ENCODE results near the gene ZFR. TPM values are rescaled to one million over a fixed set of nuclear protein-coding genes. Genes with fewer than 3 reads are reported as not detected.
"Not testable (repeated sequence)": the region's sequence is repeated elsewhere in the genome, so short reads cannot be mapped to it uniquely, and the experiment has no call there.

The ZFR gene
- total RNA-seq, 1 experiment from 2014 or later = 109 TPM

DNA sequence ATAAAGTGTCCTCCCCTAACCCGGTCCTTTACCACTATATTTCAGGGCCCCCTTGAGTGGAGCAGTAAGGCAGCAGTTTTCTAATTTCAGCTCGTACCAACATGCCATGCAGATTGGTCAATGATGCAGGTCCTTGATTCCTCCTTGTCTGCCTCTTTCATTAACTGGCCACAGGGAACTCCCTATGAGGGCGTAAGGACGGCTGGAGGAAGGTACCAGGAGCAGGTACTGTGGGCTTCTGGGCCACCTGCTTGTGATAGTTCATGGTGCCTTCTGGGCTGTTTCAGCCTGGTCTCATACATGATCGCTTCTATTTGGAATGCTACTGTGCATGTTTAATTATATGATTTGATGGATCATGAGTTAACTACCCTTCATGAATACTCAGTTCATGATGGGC lies 9.4 kb upstream of the ZFR start:
- H3K4me1 Mint-ChIP-seq (ENCODE audit: insufficient read depth, unreplicated experiment) = no peaks in the 10 kb centered on the region
- BruUV-seq (replicated peaks) = no TSS peak
- TF ChIP-seq, protein P1, sequence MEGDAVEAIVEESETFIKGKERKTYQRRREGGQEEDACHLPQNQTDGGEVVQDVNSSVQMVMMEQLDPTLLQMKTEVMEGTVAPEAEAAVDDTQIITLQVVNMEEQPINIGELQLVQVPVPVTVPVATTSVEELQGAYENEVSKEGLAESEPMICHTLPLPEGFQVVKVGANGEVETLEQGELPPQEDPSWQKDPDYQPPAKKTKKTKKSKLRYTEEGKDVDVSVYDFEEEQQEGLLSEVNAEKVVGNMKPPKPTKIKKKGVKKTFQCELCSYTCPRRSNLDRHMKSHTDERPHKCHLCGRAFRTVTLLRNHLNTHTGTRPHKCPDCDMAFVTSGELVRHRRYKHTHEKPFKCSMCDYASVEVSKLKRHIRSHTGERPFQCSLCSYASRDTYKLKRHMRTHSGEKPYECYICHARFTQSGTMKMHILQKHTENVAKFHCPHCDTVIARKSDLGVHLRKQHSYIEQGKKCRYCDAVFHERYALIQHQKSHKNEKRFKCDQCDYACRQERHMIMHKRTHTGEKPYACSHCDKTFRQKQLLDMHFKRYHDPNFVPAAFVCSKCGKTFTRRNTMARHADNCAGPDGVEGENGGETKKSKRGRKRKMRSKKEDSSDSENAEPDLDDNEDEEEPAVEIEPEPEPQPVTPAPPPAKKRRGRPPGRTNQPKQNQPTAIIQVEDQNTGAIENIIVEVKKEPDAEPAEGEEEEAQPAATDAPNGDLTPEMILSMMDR (IDR thresholded peaks at IDR 0.05; ENCODE audit: unreplicated experiment) = no peak
- intact Hi-C loops (cut with micrococcal nuclease) = no loop called here
- ChIA-PET CTCF (interaction anchor here (0.6 to 1.5 kb wide), 3 partner anchors 10 to 136 kb away, joined by 3 to 5 read pairs (median 4); no protein-coding TSS in a partner anchor), POLR2A (interaction anchor here (1.2 to 2.1 kb wide), 2 partner anchors 9 to 11 kb away, joined by 3 to 7 read pairs; no protein-coding TSS in a partner anchor)
- no peaks in the 10 kb centered on the region for H3K9me3 Mint-ChIP-seq (ENCODE audit: unreplicated experiment)
- no peaks in the 10 kb centered on the region for H3K36me3 Mint-ChIP-seq (ENCODE audit: insufficient read depth, unreplicated experiment)
- no peak overlapping the region for H3K4me3 Mint-ChIP-seq (ENCODE audit: unreplicated experiment)
- no peak overlapping the region for H3K27ac Mint-ChIP-seq (ENCODE audit: low read depth, unreplicated experiment)
- no peak for DNase-seq (ENCODE audit: unreplicated experiment)
- peaks cover 11% of the 10 kb centered on the region for H3K27me3 Mint-ChIP-seq (ENCODE audit: insufficient read depth, unreplicated experiment)

GRCh38 chr5:32452316-32452715 lies 7.8 kb upstream of the ZFR start:
- CTCF ChIA-PET = interaction anchor here (0.7 to 1.5 kb wide), 2 partner anchors 38 to 138 kb away, joined by 3 to 4 read pairs; no protein-coding TSS in a partner anchor
- not testable (repeated sequence) for H3K4me3 Mint-ChIP-seq (ENCODE audit: unreplicated experiment); H3K36me3 Mint-ChIP-seq (ENCODE audit: insufficient read depth, unreplicated experiment)

GRCh38 chr5:32450952-32451351 lies 6.4 kb upstream of the ZFR start:
- TF ChIP-seq, protein P1 (IDR thresholded peaks at IDR 0.05; ENCODE audit: unreplicated experiment) = no peak
- Mint-ChIP-seq H3K36me3 (ENCODE audit: insufficient read depth, unreplicated experiment) (no peaks in the 10 kb centered on the region), H3K4me3 (ENCODE audit: unreplicated experiment) (no peak overlapping the region), H3K27me3 (ENCODE audit: insufficient read depth, unreplicated experiment) (peaks cover under 1% of the 10 kb centered on the region), H3K27ac (ENCODE audit: low read depth, unreplicated experiment) (no peak overlapping the region), H3K9me3 (ENCODE audit: unreplicated experiment) (no peaks in the 10 kb centered on the region), H3K4me1 (ENCODE audit: insufficient read depth, unreplicated experiment) (peaks cover under 1% of the 10 kb centered on the region)
- intact Hi-C loops (cut with micrococcal nuclease) = no loop called here
- ChIA-PET CTCF (interaction anchor here (0.7 to 1.1 kb wide), 2 partner anchors 17 to 483 kb away, joined by 3 to 4 read pairs; no protein-coding TSS in a partner anchor), POLR2A (no interaction called here)
- BruUV-seq (replicated peaks) = no TSS peak
- DNase-seq (ENCODE audit: unreplicated experiment) = peak; percentile 25

More at GRCh38 chr5:32452316-32452715, 7.8 kb upstream of the ZFR start:
- BruUV-seq (replicated peaks); H3K9me3 Mint-ChIP-seq (ENCODE audit: unreplicated experiment); H3K4me1 Mint-ChIP-seq (ENCODE audit: insufficient read depth, unreplicated experiment); intact Hi-C loops (cut with micrococcal nuclease); POLR2A ChIA-PET; H3K27ac Mint-ChIP-seq (ENCODE audit: low read depth, unreplicated experiment); DNase-seq (ENCODE audit: unreplicated experiment): not testable (repeated sequence)
- peaks cover 11% of the 10 kb centered on the region for H3K27me3 Mint-ChIP-seq (ENCODE audit: insufficient read depth, unreplicated experiment)

GRCh38 chr5:32449262-32449661 lies 4.7 kb upstream of the ZFR start:
- Mint-ChIP-seq H3K36me3 (ENCODE audit: insufficient read depth, unreplicated experiment) (peaks cover 6% of the 10 kb centered on the region), H3K27me3 (ENCODE audit: insufficient read depth, unreplicated experiment) (no peaks in the 10 kb centered on the region), H3K4me1 (ENCODE audit: insufficient read depth, unreplicated experiment) (peaks cover 12% of the 10 kb centered on the region), H3K9me3 (ENCODE audit: unreplicated experiment) (no peaks in the 10 kb centered on the region), H3K27ac (ENCODE audit: low read depth, unreplicated experiment) (no peak overlapping the region), H3K4me3 (ENCODE audit: unreplicated experiment) (no peak overlapping the region)
- ChIA-PET CTCF (interaction anchor here (2.0 kb wide), 1 partner anchor 41 kb away, joined by 6 read pairs; no protein-coding TSS in a partner anchor), POLR2A (no interaction called here)
- no TSS peak for BruUV-seq (replicated peaks)
- TF ChIP-seq, protein P1 (IDR thresholded peaks at IDR 0.05; ENCODE audit: unreplicated experiment) = no peak
- DNase-seq (ENCODE audit: unreplicated experiment) = no peak
- intact Hi-C loops (cut with micrococcal nuclease) = no loop called here

Data from MCF 10A (cell line).